Stimulated activated naive CD8-positive, alpha-beta T cell treated with anti-CD3 and anti-CD28 coated beads, Interleukin-15, amount 100 ng/mL, for 72 hours (primary cell): ENCODE data around the gene MTHFR.

Experiments used
- ATAC-seq: fragments of 150-1000 bp; cut with Tn5 transposase; 2 replicates; pipeline ENCODE4 v1.10.0; 2021; ENCODE audit warnings: mild to moderate bottlenecking, moderate library complexity
- DNase-seq, 2 donors: peaks; one replicate each; pipeline ENCODE4 v3.0.0; 2021 to 2022
- H3K27ac Mint-ChIP-seq, 2 donors: one replicate each; pipeline ENCODE4 v1.8.0; 2022; ENCODE audit warnings: mild to moderate bottlenecking in 2 of 2, mixed read lengths in 2 of 2, moderate library complexity in 2 of 2
- H3K27me3 Mint-ChIP-seq: one replicate; pipeline ENCODE4 v1.8.0; 2022; ENCODE audit warnings: mixed read lengths
- H3K4me1 Mint-ChIP-seq: one replicate; pipeline ENCODE4 v1.8.0; 2022; ENCODE audit warnings: mild to moderate bottlenecking, mixed read lengths
- H3K4me3 Mint-ChIP-seq, 2 donors: one replicate each; pipeline ENCODE4 v1.8.0; 2022; ENCODE audit warnings: mild to moderate bottlenecking in 2 of 2, mixed read lengths in 2 of 2, moderate library complexity in 1 of 2
- H3K9me3 Mint-ChIP-seq, 2 donors: one replicate each; pipeline ENCODE4 v1.8.0; 2022; ENCODE audit warnings: mixed read lengths in 2 of 2

Gene MTHFR

DNA sequence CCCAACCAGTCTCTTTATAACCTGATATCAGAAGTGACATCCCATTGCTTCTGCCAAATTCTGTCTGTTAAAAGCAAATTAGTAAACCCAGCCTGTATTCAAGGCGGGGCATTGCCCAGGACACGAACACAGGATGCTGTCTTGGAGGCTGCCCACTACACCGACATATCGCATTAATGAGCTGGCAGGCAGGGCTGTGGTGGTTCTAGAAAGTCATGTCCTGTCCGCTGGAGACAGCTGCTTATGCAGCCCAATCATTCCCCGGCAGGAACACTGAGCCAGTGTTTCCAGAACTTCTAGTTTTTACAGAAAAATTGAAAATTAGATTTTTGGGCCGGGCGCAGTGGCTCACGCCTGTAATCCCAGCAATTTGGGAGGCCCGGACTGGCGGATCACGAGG lies 24.5 kb downstream of the MTHFR start:
- peaks cover 19% of the 10 kb centered on the region for H3K4me1 Mint-ChIP-seq
- H3K27ac Mint-ChIP-seq = no peak overlapping the region

GRCh38 chr1:11780380-11781147 lies 25.2 kb downstream of the MTHFR start:
- Mint-ChIP-seq H3K9me3 (no peaks in the 10 kb centered on the region), H3K4me3 (no peak overlapping the region), H3K27ac (no peak overlapping the region), H3K4me1 (peaks cover 17% of the 10 kb centered on the region), H3K27me3 (no peaks in the 10 kb centered on the region)
- ATAC-seq (no peak), DNase-seq (no peak)

More for the DNA sequence above, 24.5 kb downstream of the MTHFR start:
- no peaks in the 10 kb centered on the region for H3K27me3 Mint-ChIP-seq
- no peak for DNase-seq
- no peak for ATAC-seq
- no peak overlapping the region for H3K4me3 Mint-ChIP-seq
- no peaks in the 10 kb centered on the region for H3K9me3 Mint-ChIP-seq

GRCh38 chr1:11779715-11780379 lies 25.9 kb downstream of the MTHFR start:
- H3K27me3 Mint-ChIP-seq = no peaks in the 10 kb centered on the region
- H3K4me1 Mint-ChIP-seq = peaks cover 10% of the 10 kb centered on the region
- H3K9me3 Mint-ChIP-seq = no peaks in the 10 kb centered on the region
- H3K27ac Mint-ChIP-seq = no peak overlapping the region
- DNase-seq = no peak
- ATAC-seq = no peak
- H3K4me3 Mint-ChIP-seq = no peak overlapping the region

GRCh38 chr1:11778844-11779623 lies 26.7 kb downstream of the MTHFR start:
- H3K27me3 Mint-ChIP-seq = no peaks in the 10 kb centered on the region
- H3K27ac Mint-ChIP-seq = no peak overlapping the region
- DNase-seq = no peak
- H3K4me3 Mint-ChIP-seq = no peak overlapping the region
- no peaks in the 10 kb centered on the region for H3K9me3 Mint-ChIP-seq
- peaks cover 2% of the 10 kb centered on the region for H3K4me1 Mint-ChIP-seq
- ATAC-seq = no peak

- DNase-seq (no peak), ATAC-seq (no peak)
- no peaks in the 10 kb centered on the region for H3K27me3 Mint-ChIP-seq
- H3K9me3 Mint-ChIP-seq = no peaks in the 10 kb centered on the region
- no peaks in the 10 kb centered on the region for H3K4me1 Mint-ChIP-seq
- no peak overlapping the region for H3K4me3 Mint-ChIP-seq
- H3K27ac Mint-ChIP-seq = no peak overlapping the region
Measured at GRCh38 chr1:11778336-11778735, 27.4 kb downstream of the MTHFR start.

DNA sequence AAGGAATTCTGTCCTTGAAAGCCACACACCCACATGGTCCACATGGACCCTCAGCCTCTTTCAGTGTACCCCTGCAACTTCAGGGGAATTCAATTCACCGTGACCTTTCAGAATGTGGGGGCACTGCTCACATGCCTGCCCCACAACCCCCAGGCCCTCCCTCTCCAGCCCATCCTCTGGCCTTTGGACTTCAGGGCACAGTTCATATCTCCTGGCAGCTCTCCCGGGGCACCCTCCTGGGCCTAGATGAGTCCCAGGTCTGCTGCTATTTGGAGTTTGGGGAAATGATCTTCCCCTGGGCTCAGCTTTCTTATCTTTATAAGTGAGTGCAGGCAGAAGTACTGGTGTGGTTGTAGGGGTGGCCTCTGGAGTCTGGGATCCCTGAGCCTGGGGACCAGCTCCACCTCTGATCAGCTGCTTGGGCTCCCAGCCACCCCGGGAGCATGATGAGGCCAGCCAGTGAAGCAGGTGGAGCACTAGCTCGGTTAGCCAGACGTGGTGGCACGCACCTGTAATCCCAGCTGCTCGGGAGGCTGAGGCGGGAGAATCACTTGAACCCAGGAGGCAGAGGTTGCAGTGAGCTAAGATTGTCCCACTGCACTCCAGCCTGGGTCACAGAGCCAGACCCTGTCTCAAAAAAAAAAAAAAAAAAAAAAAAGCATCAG lies 28.0 kb downstream of the MTHFR start:
- DNase-seq (no peak), ATAC-seq (no peak)
- no peaks in the 10 kb centered on the region for H3K27me3 Mint-ChIP-seq
- no peaks in the 10 kb centered on the region for H3K4me1 Mint-ChIP-seq
- no peaks in the 10 kb centered on the region for H3K9me3 Mint-ChIP-seq
- no peak overlapping the region for H3K4me3 Mint-ChIP-seq
- H3K27ac Mint-ChIP-seq = no peak overlapping the region

- DNase-seq = no peak
- H3K4me3 Mint-ChIP-seq = no peak overlapping the region
- no peak for ATAC-seq
- H3K27ac Mint-ChIP-seq = no peak overlapping the region
- no peaks in the 10 kb centered on the region for H3K27me3 Mint-ChIP-seq
- no peaks in the 10 kb centered on the region for H3K4me1 Mint-ChIP-seq
- H3K9me3 Mint-ChIP-seq = no peaks in the 10 kb centered on the region
Measured at GRCh38 chr1:11774753-11775152, 31.0 kb downstream of the MTHFR start.

GRCh38 chr1:11772458-11772857 lies 33.3 kb downstream of the MTHFR start:
- H3K27me3 Mint-ChIP-seq = no peaks in the 10 kb centered on the region
- no peaks in the 10 kb centered on the region for H3K9me3 Mint-ChIP-seq
- H3K4me3 Mint-ChIP-seq = no peak overlapping the region
- H3K4me1 Mint-ChIP-seq = no peaks in the 10 kb centered on the region
- no peak for DNase-seq
- no peak overlapping the region for H3K27ac Mint-ChIP-seq
- ATAC-seq = no peak

GRCh38 chr1:11771481-11772043 lies 34.2 kb downstream of the MTHFR start:
- ATAC-seq = no peak
- no peaks in the 10 kb centered on the region for H3K4me1 Mint-ChIP-seq
- H3K27ac Mint-ChIP-seq = no peak overlapping the region
- H3K4me3 Mint-ChIP-seq = no peak overlapping the region
- H3K27me3 Mint-ChIP-seq = no peaks in the 10 kb centered on the region
- no peaks in the 10 kb centered on the region for H3K9me3 Mint-ChIP-seq
- DNase-seq = no peak

- no peak for DNase-seq
- Mint-ChIP-seq H3K4me1 (no peaks in the 10 kb centered on the region), H3K27ac (no peak overlapping the region), H3K4me3 (no peak overlapping the region), H3K9me3 (no peaks in the 10 kb centered on the region), H3K27me3 (no peaks in the 10 kb centered on the region)
- ATAC-seq = no peak
Measured at GRCh38 chr1:11770011-11770410, 35.8 kb downstream of the MTHFR start.

DNA sequence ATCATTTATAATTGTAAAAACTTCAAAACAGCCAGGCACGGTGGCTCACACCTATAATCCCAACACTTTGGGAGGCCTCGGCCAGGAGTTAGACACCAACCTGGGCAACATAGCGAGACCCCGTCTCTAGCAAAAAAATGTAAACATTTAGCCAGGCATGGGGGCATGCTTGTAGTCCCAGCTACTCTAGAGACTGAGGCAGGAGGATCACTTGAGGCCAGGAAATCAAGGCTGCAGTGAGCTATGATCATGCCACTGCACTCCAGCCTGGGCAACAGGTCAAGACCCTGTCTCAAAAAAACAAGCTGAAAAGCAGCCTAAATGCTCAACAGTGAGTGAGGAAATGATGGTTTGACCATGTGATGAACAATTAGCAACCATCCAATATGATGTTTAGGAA lies 36.5 kb downstream of the MTHFR start:
- Mint-ChIP-seq H3K4me1 (no peaks in the 10 kb centered on the region), H3K27me3 (no peaks in the 10 kb centered on the region), H3K9me3 (no peaks in the 10 kb centered on the region), H3K4me3 (no peak overlapping the region), H3K27ac (no peak overlapping the region)
- ATAC-seq = no peak
- no peak for DNase-seq

DNA sequence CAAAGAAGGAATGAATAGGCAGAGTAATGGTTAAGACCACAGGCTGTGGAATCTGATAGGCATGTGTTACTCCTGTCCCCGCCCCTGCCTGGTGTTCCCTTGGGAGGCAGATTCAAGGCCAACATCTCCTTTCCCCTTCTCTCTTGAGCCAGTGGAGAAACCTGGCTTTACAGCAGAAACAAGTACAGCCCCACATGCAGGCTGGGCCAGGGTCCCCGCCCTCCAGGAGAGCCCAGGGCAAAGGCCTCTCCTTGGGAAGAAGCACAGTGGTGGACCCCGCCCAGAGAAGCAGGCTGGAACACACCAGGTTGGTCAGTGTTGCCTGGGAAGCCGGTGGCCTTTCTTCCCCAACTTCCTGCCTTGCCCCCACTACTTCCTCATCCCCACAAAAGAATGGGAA lies 36.9 kb downstream of the MTHFR start:
- DNase-seq (no peak), ATAC-seq (no peak)
- H3K27me3 Mint-ChIP-seq = peaks cover 2% of the 10 kb centered on the region
- H3K4me3 Mint-ChIP-seq = no peak overlapping the region
- H3K4me1 Mint-ChIP-seq = no peaks in the 10 kb centered on the region
- H3K9me3 Mint-ChIP-seq = no peaks in the 10 kb centered on the region
- H3K27ac Mint-ChIP-seq = no peak overlapping the region

GRCh38 chr1:11767922-11768704 lies 37.7 kb downstream of the MTHFR start:
- Mint-ChIP-seq H3K4me3 (no peak overlapping the region), H3K4me1 (no peaks in the 10 kb centered on the region), H3K9me3 (no peaks in the 10 kb centered on the region), H3K27me3 (peaks cover 9% of the 10 kb centered on the region), H3K27ac (no peak overlapping the region)
- ATAC-seq = no peak
- DNase-seq = no peak

DNA sequence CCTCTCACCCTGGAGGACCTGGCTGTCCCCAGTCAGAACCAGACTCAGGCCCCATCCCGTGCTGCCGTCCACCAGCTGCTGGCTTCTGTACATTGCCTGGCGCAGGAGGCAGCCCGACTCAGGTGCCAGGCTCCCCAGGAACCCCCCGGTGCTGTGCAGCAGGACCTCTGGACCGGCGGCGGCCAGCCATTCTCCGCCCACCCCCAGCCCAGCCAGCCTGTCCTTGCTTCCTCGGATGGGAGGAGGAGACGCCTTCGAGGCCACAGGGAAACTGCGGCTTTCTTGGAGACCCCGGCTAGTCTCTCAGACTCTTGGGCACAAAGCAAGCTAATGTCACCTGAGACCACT lies 39.4 kb downstream of the MTHFR start:
- H3K27me3 Mint-ChIP-seq = peaks cover 26% of the 10 kb centered on the region
- no peak overlapping the region for H3K27ac Mint-ChIP-seq
- H3K9me3 Mint-ChIP-seq = no peaks in the 10 kb centered on the region
- H3K4me1 Mint-ChIP-seq = peaks cover 13% of the 10 kb centered on the region
- DNase-seq (no peak), ATAC-seq (no peak)
- no peak overlapping the region for H3K4me3 Mint-ChIP-seq
